Measurements from ENCODE around the gene MXRA8.

The MXRA8 gene

DNA sequence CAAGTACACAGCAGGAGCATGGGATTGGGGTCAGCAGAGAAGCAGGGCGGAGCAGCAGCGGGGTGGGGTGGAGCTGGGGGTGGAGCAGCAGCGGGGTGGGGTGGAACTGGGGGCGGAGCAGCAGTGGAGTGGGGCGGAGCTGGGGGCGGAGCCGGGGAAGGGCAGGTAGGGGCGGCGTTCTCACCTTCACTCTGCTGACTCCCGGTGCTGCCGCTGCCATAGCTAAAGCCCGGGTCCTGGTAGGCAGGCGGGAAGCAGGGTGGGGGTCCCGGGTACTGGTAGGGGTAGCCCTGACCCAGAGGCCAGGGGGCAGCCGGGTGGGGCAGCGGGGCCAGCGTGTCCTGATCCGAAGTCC, 20.6 kb downstream of the MXRA8 start:
- peak in 1 of 2 donors; percentile 25 for DNase-seq (ENCODE audit: low read depth in 1 of 2, low spot score in 1 of 2)

GRCh38 chr1:1336931-1337792, 21.2 kb downstream of the MXRA8 start:
- no peak for DNase-seq (ENCODE audit: low read depth in 1 of 2, low spot score in 1 of 2)

DNA sequence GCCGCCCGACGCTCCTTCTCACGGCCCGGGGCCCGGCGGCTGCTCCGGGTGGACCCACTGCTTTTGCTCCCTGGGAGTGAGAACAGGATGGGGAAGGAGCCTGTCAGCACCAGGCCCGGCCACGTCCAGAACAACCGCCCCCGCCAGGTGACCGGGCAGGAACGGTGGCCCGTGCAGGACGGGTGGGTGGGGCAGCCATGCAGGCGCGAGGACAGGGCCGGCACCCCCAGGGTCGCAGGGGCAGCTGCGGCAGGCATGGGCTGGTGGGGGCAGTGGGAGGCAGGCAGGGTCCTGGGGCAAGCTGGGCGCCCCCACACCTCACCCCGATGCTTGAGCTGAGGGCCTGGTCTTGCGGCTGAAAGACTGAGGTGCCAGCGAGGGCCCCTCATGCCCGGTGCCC, 21.9 kb downstream of the MXRA8 start:
- no peak for DNase-seq (ENCODE audit: low read depth in 1 of 2, low spot score in 1 of 2)

DNA sequence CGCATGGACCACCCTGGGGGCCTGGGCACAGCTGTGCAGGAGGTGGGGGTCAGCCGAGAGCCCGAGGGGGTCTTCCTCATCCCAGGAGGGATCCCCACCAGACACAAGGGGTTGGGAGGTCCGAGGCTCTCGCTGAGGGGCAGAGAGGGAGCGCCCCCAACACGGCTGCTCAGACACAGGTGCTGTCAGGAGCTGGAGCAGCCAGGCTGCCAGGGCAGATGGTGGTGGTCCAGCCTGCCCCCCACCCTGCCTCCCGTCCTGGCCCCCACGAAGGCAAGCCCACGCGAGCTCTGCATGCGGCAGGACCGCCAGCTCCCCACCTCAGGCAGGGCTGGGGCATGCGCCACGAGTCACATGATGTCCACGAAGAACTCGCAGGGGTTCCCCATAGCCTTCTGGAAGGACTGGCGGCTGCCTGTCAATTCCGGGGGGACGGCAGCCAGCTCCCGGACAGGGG, 22.5 kb downstream of the MXRA8 start:
- DNase-seq (ENCODE audit: low read depth in 1 of 2, low spot score in 1 of 2): no peak

DNA sequence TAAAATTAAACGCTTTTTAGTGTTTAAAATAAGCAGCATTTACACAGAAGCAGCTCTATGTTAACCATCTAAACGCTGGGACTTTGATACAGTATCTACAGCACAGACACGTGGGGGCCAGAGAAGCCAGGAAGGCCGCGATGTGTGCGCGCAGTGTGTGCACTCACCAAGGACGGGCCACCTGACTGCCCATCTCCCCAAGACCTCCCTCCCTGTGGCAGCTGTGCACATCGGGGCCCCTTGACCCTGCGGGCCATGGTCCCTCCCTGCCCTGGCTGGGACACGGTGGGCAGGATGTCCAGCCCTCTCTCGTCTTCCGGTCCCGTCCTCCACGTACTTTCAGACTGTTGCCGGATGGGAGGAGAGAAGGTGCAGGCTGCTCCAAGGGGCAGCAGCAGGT, 23.1 kb downstream of the MXRA8 start:
- DNase-seq (ENCODE audit: low read depth in 1 of 2, low spot score in 1 of 2): no peak

DNA sequence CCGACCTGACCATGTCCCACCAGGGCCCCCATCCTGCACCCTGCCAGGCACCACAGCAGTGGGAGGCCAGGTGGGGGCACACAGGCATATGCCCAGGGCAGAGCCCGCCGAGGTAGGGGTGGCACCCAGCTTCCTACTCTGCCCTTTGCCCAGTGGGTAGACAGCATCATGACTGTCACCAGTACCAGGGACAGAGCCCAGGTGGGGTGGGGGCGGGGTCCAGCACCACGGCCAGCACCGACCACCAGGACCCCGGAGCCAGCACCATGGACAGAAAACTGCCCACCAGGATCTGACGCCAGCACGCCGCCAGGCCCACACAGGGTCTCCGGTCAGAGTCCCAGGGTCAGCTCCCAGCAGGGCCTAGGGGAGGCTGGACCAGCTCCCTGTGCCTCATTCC, 23.5 kb downstream of the MXRA8 start:
- no peak for DNase-seq (ENCODE audit: low read depth in 1 of 2, low spot score in 1 of 2)

- DNase-seq (ENCODE audit: low read depth in 1 of 2, low spot score in 1 of 2): no peak
These were observed 24.7 kb downstream of the MXRA8 start for GRCh38 chr1:1333551-1334241.

DNA sequence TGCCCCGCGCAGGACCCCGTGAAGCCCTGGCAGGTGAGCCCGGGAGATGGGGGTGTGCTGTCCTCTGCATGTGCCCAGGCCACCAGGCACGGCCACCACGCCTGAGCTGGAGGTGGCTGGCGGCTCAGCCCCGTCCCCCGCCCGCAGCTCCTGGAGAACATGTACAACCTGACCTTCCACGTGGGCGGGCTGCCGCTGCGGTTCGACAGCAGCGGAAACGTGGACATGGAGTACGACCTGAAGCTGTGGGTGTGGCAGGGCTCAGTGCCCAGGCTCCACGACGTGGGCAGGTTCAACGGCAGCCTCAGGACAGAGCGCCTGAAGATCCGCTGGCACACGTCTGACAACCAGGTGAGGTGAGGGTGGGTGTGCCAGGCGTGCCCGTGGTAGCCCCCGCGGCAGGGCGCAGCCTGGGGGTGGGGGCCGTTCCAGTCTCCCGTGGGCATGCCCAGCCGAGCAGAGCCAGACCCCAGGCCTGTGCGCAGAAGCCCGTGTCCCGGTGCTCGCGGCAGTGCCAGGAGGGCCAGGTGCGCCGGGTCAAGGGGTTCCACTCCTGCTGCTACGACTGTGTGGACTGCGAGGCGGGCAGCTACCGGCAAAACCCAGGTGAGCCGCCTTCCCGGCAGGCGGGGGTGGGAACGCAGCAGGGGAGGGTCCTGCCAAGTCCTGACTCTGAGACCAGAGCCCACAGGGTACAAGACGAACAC, 25.4 kb downstream of the MXRA8 start:
- no peak for DNase-seq (ENCODE audit: low read depth in 1 of 2, low spot score in 1 of 2)

DNA sequence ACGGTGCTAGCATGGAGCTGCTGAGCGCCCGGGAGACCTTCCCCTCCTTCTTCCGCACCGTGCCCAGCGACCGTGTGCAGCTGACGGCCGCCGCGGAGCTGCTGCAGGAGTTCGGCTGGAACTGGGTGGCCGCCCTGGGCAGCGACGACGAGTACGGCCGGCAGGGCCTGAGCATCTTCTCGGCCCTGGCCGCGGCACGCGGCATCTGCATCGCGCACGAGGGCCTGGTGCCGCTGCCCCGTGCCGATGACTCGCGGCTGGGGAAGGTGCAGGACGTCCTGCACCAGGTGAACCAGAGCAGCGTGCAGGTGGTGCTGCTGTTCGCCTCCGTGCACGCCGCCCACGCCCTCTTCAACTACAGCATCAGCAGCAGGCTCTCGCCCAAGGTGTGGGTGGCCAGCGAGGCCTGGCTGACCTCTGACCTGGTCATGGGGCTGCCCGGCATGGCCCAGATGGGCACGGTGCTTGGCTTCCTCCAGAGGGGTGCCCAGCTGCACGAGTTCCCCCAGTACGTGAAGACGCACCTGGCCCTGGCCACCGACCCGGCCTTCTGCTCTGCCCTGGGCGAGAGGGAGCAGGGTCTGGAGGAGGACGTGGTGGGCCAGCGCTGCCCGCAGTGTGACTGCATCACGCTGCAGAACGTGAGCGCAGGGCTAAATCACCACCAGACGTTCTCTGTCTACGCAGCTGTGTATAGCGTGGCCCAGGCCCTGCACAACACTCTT, 26.2 kb downstream of the MXRA8 start:
- DNase-seq (ENCODE audit: low read depth in 1 of 2, low spot score in 1 of 2): no peak

GRCh38 chr1:1331068-1331965, 27.0 kb downstream of the MXRA8 start, which contains the start of gene TAS1R3:
Gene TAS1R3, plus strand, starts transcription at chr1:1331280. Its CDS starts 66 bp downstream, at chr1:1331346.
- no peak for DNase-seq (ENCODE audit: low read depth in 1 of 2, low spot score in 1 of 2)

GRCh38 chr1:1330366-1331067, 27.8 kb downstream of the MXRA8 start:
- DNase-seq (ENCODE audit: low read depth in 1 of 2, low spot score in 1 of 2): no peak

- DNase-seq (ENCODE audit: low read depth in 1 of 2, low spot score in 1 of 2): no peak
These were observed 28.8 kb downstream of the MXRA8 start for GRCh38 chr1:1329304-1330210.

GRCh38 chr1:1328254-1328653, 30.1 kb downstream of the MXRA8 start:
- DNase-seq (ENCODE audit: low read depth in 1 of 2, low spot score in 1 of 2): no peak

GRCh38 chr1:1327291-1327690, 31.1 kb downstream of the MXRA8 start:
- no peak for DNase-seq (ENCODE audit: low read depth in 1 of 2, low spot score in 1 of 2)

GRCh38 chr1:1326075-1326605, 32.2 kb downstream of the MXRA8 start:
- DNase-seq (ENCODE audit: low read depth in 1 of 2, low spot score in 1 of 2): no peak

GRCh38 chr1:1325288-1326074, 32.9 kb downstream of the MXRA8 start:
- no peak for DNase-seq (ENCODE audit: low read depth in 1 of 2, low spot score in 1 of 2)

GRCh38 chr1:1324524-1325287, 33.6 kb downstream of the MXRA8 start, which contains the start of the genes CPTP and INTS11:
Gene CPTP, plus strand, starts transcription at chr1:1324802. Its CDS starts 2,109 bp downstream, at chr1:1326911.
Gene INTS11, minus strand, starts transcription at chr1:1324660. Its CDS starts 52 bp downstream, at chr1:1324608.
- DNase-seq (ENCODE audit: low read depth in 1 of 2, low spot score in 1 of 2): peak; percentile 91 to 94

Data from activated CD4-positive, alpha-beta T cell treated with anti-CD3 and anti-CD28 coated beads, Interleukin-2, amount 50 U/mL, for 24 hours (primary cell).